Lower leg skin (tissue), 3 donors: ENCODE results near the gene CXCR5.

Experiments used
- POLR2A ChIP-seq, 2 donors: fragments of 450-650 bp; IDR thresholded peaks; one replicate each; pipeline ENCODE4 v1.6.1; 2016 to 2017; ENCODE audit warnings: antibody characterized with exemption in 2 of 2, mild to moderate bottlenecking in 1 of 2, moderate library complexity in 1 of 2
- TF ChIP-seq, protein P1 (sequence below), 3 donors: fragments of 450-650 bp; IDR thresholded peaks; one replicate each; pipeline ENCODE4 v1.5.1; 2016; ENCODE audit warnings: antibody characterized with exemption in 3 of 3, mild to moderate bottlenecking in 3 of 3, moderate library complexity in 2 of 3

DNA sequence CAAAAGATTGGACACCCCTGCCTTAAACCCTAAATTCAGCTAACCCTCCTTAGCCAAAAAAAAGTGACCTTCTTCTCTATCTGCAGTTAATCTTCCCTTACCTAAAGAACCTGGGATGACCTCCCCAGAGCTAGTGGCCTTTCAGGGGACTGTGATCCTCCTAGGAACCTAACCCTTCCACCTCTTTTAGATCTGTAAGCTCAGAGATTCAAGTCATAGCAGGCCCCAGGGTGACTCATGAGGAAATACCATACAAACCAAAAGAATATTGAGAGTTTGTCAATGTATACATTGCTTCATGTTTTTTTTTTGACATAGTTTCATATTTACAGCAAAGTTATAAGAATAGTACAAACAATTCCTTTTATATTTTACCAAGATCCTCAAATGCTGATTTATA is 38.3 kb upstream of the CXCR5 start:
- TF ChIP-seq, protein P1, sequence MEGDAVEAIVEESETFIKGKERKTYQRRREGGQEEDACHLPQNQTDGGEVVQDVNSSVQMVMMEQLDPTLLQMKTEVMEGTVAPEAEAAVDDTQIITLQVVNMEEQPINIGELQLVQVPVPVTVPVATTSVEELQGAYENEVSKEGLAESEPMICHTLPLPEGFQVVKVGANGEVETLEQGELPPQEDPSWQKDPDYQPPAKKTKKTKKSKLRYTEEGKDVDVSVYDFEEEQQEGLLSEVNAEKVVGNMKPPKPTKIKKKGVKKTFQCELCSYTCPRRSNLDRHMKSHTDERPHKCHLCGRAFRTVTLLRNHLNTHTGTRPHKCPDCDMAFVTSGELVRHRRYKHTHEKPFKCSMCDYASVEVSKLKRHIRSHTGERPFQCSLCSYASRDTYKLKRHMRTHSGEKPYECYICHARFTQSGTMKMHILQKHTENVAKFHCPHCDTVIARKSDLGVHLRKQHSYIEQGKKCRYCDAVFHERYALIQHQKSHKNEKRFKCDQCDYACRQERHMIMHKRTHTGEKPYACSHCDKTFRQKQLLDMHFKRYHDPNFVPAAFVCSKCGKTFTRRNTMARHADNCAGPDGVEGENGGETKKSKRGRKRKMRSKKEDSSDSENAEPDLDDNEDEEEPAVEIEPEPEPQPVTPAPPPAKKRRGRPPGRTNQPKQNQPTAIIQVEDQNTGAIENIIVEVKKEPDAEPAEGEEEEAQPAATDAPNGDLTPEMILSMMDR (IDR thresholded peaks at IDR 0.05): no peak
- TF ChIP-seq POLR2A (IDR thresholded peaks at IDR 0.05): no peak
